Bronchial epithelial cell (primary cell): ENCODE results near the gene F2R. TPM values are rescaled to one million over a fixed set of nuclear protein-coding genes. Genes with fewer than 3 reads are reported as not detected.

ENCODE experiments used
- DNase-seq: peaks from one replicate; pipeline ENCODE4 v3.0.0-alpha.2; 2010; ENCODE audit warnings: low read depth
- FAIRE-seq: peaks from 2 replicates; lab custom pipeline; 2011; peaks lifted over from hg19 to GRCh38; lab: Jason Lieb, UNC
- H3K27me3 ChIP-seq: 2 replicates; pipeline ENCODE4 v1.5.1; 2011; ENCODE audit warnings: low read length; ENCODE audit not compliant: control insufficient read depth, insufficient read depth
- H3K36me3 ChIP-seq: 2 replicates; pipeline ENCODE4 v1.5.1; 2011; ENCODE audit warnings: low read length; ENCODE audit not compliant: control insufficient read depth, insufficient read depth
- H3K4me3 ChIP-seq: 2 replicates; pipeline ENCODE4 v1.5.1; 2011; ENCODE audit warnings: mild to moderate bottlenecking, low read depth, low read length, control low read depth
- total RNA-seq: library from RNA; depleted of rRNA; stranded (reverse); fragments of >200 nt; gene quantifications from 2 replicates; pipeline ENCODE4 v1.2.1, GENCODE V29; 2014
- TF ChIP-seq, protein P1 (sequence below): IDR thresholded peaks from 2 replicates; pipeline ENCODE4 v1.5.1; 2011; ENCODE audit warnings: mild to moderate bottlenecking, moderate library complexity, low read length, control low read depth, inconsistent platforms; ENCODE audit not compliant: insufficient read depth, severe bottlenecking

Gene F2R
- total RNA-seq, 1 donor from 2014 or later = 12.1 TPM

DNA sequence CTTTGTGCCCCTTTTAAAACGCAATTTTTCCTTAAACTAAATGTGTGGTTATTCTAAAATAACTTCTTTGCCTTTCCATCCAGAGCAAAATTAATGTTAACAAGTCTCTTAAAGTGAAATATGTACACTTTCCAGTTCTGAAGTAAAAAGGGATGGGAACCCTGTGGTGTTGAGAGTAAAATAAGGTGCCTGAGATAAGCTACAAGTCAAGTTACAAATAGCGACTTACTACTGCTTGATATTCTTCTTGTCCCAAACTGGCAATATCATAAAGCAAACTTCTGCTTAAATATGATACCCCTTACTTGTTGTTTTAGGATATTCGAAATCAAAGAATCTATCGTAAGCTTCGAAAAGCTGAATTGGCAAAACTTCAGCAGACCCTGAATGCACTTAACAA lies 18.3 kb upstream of the F2R start:
- TF ChIP-seq, protein P1, sequence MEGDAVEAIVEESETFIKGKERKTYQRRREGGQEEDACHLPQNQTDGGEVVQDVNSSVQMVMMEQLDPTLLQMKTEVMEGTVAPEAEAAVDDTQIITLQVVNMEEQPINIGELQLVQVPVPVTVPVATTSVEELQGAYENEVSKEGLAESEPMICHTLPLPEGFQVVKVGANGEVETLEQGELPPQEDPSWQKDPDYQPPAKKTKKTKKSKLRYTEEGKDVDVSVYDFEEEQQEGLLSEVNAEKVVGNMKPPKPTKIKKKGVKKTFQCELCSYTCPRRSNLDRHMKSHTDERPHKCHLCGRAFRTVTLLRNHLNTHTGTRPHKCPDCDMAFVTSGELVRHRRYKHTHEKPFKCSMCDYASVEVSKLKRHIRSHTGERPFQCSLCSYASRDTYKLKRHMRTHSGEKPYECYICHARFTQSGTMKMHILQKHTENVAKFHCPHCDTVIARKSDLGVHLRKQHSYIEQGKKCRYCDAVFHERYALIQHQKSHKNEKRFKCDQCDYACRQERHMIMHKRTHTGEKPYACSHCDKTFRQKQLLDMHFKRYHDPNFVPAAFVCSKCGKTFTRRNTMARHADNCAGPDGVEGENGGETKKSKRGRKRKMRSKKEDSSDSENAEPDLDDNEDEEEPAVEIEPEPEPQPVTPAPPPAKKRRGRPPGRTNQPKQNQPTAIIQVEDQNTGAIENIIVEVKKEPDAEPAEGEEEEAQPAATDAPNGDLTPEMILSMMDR = no peak
- Histone ChIP-seq H3K27me3 (no peaks in the 10 kb centered on the region), H3K4me3 (no peak overlapping the region), H3K36me3 (no peaks in the 10 kb centered on the region)
- DNase-seq = no peak
- no peak for FAIRE-seq

- TF ChIP-seq, protein P1 = no peak
- H3K36me3 ChIP-seq = no peaks in the 10 kb centered on the region
- no peaks in the 10 kb centered on the region for H3K27me3 ChIP-seq
- no peak for FAIRE-seq
- no peak overlapping the region for H3K4me3 ChIP-seq
- no peak for DNase-seq
Observed at GRCh38 chr5:76700571-76700970, 15.4 kb upstream of the F2R start.

DNA sequence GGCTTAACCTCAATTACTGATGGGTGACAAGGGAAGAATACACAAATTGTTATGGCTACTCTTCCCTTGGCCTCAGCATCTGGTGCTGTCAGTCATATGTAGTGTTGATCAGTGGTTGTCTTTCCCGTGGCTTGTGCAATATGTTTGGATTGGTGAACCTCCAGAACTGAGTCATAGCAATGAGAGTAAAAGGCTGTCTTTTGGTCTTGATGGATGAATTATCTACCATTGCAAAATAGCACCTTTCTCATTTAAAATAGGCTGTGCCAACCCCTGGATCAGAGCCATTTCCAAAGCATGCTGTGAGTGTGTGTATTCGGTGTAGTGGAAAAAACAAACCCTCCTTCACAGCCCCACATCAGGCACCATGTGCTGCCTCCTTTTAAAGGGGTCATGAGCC lies 14.6 kb upstream of the F2R start:
- Histone ChIP-seq H3K36me3 (no peaks in the 10 kb centered on the region), H3K4me3 (no peak overlapping the region), H3K27me3 (no peaks in the 10 kb centered on the region)
- DNase-seq = peak; percentile 95
- TF ChIP-seq, protein P1 = no peak
- FAIRE-seq = peak; percentile 98

- DNase-seq = no peak
- H3K4me3 ChIP-seq = no peak overlapping the region
- no peaks in the 10 kb centered on the region for H3K27me3 ChIP-seq
- H3K36me3 ChIP-seq = no peaks in the 10 kb centered on the region
- TF ChIP-seq, protein P1 = no peak
- FAIRE-seq = no peak
Observed at GRCh38 chr5:76703707-76704106, 12.2 kb upstream of the F2R start.

DNA sequence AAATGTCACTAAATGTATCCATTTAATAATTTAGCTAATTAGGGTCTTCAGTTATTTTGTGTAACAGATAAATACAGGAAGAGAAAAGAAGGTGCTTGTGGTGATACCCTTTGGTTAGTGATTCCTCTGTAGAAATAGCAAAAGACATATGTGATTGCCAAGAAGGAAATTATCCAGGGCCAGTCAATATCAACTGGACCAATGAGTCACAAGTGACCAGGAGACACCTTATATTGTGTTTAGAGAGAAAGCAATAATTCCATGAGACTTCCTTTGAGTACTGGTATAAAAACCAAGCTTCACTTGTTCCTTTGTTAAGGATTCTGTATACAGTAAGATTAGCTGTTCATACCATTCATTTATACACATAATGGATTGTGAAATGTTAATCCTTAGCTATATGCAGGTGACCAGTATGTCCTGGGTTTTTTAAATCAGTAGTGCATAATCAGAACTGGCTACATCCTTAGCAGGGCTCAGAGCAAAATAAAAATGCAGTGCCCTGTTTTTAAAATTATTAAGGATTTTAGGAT lies 11.7 kb upstream of the F2R start:
- no peaks in the 10 kb centered on the region for H3K36me3 ChIP-seq
- no peaks in the 10 kb centered on the region for H3K27me3 ChIP-seq
- DNase-seq (no peak), FAIRE-seq (no peak)
- TF ChIP-seq, protein P1 = no peak
- H3K4me3 ChIP-seq = no peak overlapping the region

DNA sequence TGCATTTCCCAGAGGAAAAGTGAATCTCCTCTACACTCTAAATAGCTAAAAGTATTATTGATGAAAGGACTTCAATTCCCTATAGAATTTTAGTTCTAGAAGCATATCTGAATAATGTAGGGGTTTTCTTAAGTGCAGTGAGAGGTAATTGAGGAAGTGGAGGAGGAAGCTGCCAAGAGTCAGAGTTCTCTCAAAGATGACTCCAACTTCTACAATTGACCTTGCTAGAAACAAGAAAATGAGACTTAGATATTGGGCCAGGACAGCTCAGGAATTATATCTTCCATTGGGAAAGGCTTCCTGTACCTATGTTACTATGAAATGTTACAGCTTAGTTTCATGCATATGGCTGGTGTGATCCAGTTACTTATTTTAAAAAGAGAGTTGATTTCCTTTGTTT lies 10.4 kb upstream of the F2R start:
- no peak for FAIRE-seq
- Histone ChIP-seq H3K4me3 (no peak overlapping the region), H3K36me3 (no peaks in the 10 kb centered on the region), H3K27me3 (no peaks in the 10 kb centered on the region)
- DNase-seq = no peak
- TF ChIP-seq, protein P1 = no peak
